ENCODE results near the gene PDILT.

Gene PDILT

GRCh38 chr16:20339744-20340143, 64.8 kb downstream of the PDILT start:
- in situ Hi-C loops (cut with MboI; ENCODE audit: low sequenced_read_pairs, unreplicated experiment) = no loop called here
- no peak for DNase-seq (ENCODE audit: low spot score)
- no peak for TF ChIP-seq CTCF (IDR thresholded peaks at IDR 0.05; ENCODE audit: borderline replicate concordance, control extremely low read depth, extremely low read depth, insufficient read depth, missing control alignments)

- in situ Hi-C loops (cut with MboI; ENCODE audit: low sequenced_read_pairs, unreplicated experiment) = no loop called here
- no peak for DNase-seq (ENCODE audit: low spot score)
- no peak for TF ChIP-seq CTCF (IDR thresholded peaks at IDR 0.05; ENCODE audit: borderline replicate concordance, control extremely low read depth, extremely low read depth, insufficient read depth, missing control alignments)
Measured at GRCh38 chr16:20336955-20337354, 67.6 kb downstream of the PDILT start.

- DNase-seq (ENCODE audit: low spot score) = no peak
- in situ Hi-C loops (cut with MboI; ENCODE audit: low sequenced_read_pairs, unreplicated experiment) = no loop called here
- TF ChIP-seq CTCF (IDR thresholded peaks at IDR 0.05; ENCODE audit: borderline replicate concordance, control extremely low read depth, extremely low read depth, insufficient read depth, missing control alignments) = no peak
Measured at GRCh38 chr16:20334396-20334795, 70.1 kb downstream of the PDILT start.

- TF ChIP-seq CTCF (IDR thresholded peaks at IDR 0.05; ENCODE audit: borderline replicate concordance, control extremely low read depth, extremely low read depth, insufficient read depth, missing control alignments) = no peak
- in situ Hi-C loops (cut with MboI; ENCODE audit: low sequenced_read_pairs, unreplicated experiment) = no loop called here
- DNase-seq (ENCODE audit: low spot score) = no peak
Measured at GRCh38 chr16:20333120-20333519, 71.4 kb downstream of the PDILT start.

- in situ Hi-C loops (cut with MboI; ENCODE audit: low sequenced_read_pairs, unreplicated experiment) = no loop called here
- DNase-seq (ENCODE audit: low spot score) = no peak
- TF ChIP-seq CTCF (IDR thresholded peaks at IDR 0.05; ENCODE audit: borderline replicate concordance, control extremely low read depth, extremely low read depth, insufficient read depth, missing control alignments) = no peak
Measured at GRCh38 chr16:20332411-20332810, 72.1 kb downstream of the PDILT start.

GRCh38 chr16:20331635-20332034, 72.9 kb downstream of the PDILT start:
- no peak for DNase-seq (ENCODE audit: low spot score)
- no peak for TF ChIP-seq CTCF (IDR thresholded peaks at IDR 0.05; ENCODE audit: borderline replicate concordance, control extremely low read depth, extremely low read depth, insufficient read depth, missing control alignments)
- in situ Hi-C loops (cut with MboI; ENCODE audit: low sequenced_read_pairs, unreplicated experiment) = no loop called here

Measured in GM13976 (cell line).